RPMI8226 (cell line): ENCODE data around the gene OR2A5.
"Not testable (repeated sequence)": the region's sequence is repeated elsewhere in the genome, so short reads cannot be mapped to it uniquely, and the experiment has no call there.

Experiments
- DNase-seq: peaks from one replicate; pipeline ENCODE4 v3.0.0-alpha.2; 2015

The OR2A5 gene

GRCh38 chr7:144048648-144049047, at the start of gene OR2A5:
Gene OR2A5, plus strand, starts transcription at chr7:144048948. Its CDS starts 1,454 bp downstream, at chr7:144050402.
- no peak for DNase-seq

- DNase-seq: no peak
These were observed 48.7 kb upstream of the OR2A5 start, which contains the start of gene OR6B1 for GRCh38 chr7:144000020-144000419. Gene OR6B1, plus strand, starts transcription at chr7:144000320. Its CDS starts 3,677 bp downstream, at chr7:144003997.

GRCh38 chr7:144001543-144001942, 47.2 kb upstream of the OR2A5 start:
- no peak for DNase-seq

- DNase-seq: no peak
These were observed 44.0 kb upstream of the OR2A5 start for GRCh38 chr7:144004703-144005102.

GRCh38 chr7:144006029-144006691, 42.6 kb upstream of the OR2A5 start:
- DNase-seq: no peak

- DNase-seq: no peak
These were observed 42.1 kb upstream of the OR2A5 start for GRCh38 chr7:144006692-144007042.

GRCh38 chr7:144009361-144009760, 39.4 kb upstream of the OR2A5 start:
- no peak for DNase-seq

GRCh38 chr7:144010061-144010460, 38.7 kb upstream of the OR2A5 start:
- DNase-seq: not testable (repeated sequence)

- DNase-seq: not testable (repeated sequence)
These were observed 37.9 kb upstream of the OR2A5 start for GRCh38 chr7:144010821-144011220.

GRCh38 chr7:144011458-144012230, 37.1 kb upstream of the OR2A5 start:
- DNase-seq: no peak

GRCh38 chr7:144018065-144018464, 30.7 kb upstream of the OR2A5 start:
- no peak for DNase-seq

- DNase-seq: no peak
These were observed 29.3 kb upstream of the OR2A5 start for GRCh38 chr7:144019457-144019856.

GRCh38 chr7:144020340-144020739, 28.4 kb upstream of the OR2A5 start:
- DNase-seq: no peak

GRCh38 chr7:144022169-144022568, 26.6 kb upstream of the OR2A5 start:
- no peak for DNase-seq

GRCh38 chr7:144023171-144023827, 25.4 kb upstream of the OR2A5 start:
- DNase-seq: no peak

GRCh38 chr7:144024213-144024612, 24.5 kb upstream of the OR2A5 start:
- DNase-seq: peak; percentile 8

- no peak for DNase-seq
These were observed 22.4 kb upstream of the OR2A5 start for GRCh38 chr7:144026203-144026883.

- DNase-seq: no peak
These were observed 21.7 kb upstream of the OR2A5 start for GRCh38 chr7:144027070-144027469.

- DNase-seq: no peak
These were observed 20.8 kb upstream of the OR2A5 start for GRCh38 chr7:144027974-144028373.

GRCh38 chr7:144028547-144028946, 20.2 kb upstream of the OR2A5 start:
- DNase-seq: no peak

GRCh38 chr7:144032516-144032915, 16.2 kb upstream of the OR2A5 start:
- DNase-seq: no peak

- DNase-seq: no peak
These were observed 15.6 kb upstream of the OR2A5 start for GRCh38 chr7:144032985-144033709.

GRCh38 chr7:144035385-144035784, 13.4 kb upstream of the OR2A5 start:
- no peak for DNase-seq
